K562 (cell line): ENCODE data around the gene SLC34A1. TPM values are rescaled to one million over a fixed set of nuclear protein-coding genes. Genes with fewer than 3 reads are reported as not detected.

Experiments used
- ATAC-seq: fragments of 200-7000 bp; cut with Tn5 transposase; 3 replicates; pipeline ENCODE4 v1.9.1; 2020; ENCODE audit warnings: moderate library complexity
- BruUV-seq: library from RNA; stranded (reverse); fragments of 400-500 nt; replicated peaks from 2 replicates; lab custom pipeline; 2021; lab: Mats Ljungman, UMichigan
- CTCF ChIA-PET: fragments of 300-600 bp; formaldehyde crosslinking; extraction: SDS; loops from one replicate; lab custom pipeline; 2021; ENCODE audit warnings: low intra/inter-chr PET ratio; lab: Yijun Ruan, JAX
- POLR2A ChIA-PET: fragments of 300-600, 350-650 bp; sonication (Branson Sonifier 250); formaldehyde crosslinking; extraction: SDS; loops from one replicate; lab custom pipeline; 2021; ENCODE audit warnings: antibody characterized with exemption, inconsistent platforms; lab: Yijun Ruan, JAX
- DNase-seq, 4 experiments: peaks; one replicate each; pipeline versions ENCODE4 v3.0.0 to v3.0.0-alpha.2; 2011 to 2018; ENCODE audit warnings: low spot score in 3 of 4, mixed read lengths in 3 of 4; ENCODE audit errors: extremely low read depth in 1 of 4
- FAIRE-seq: peaks from 2 replicates; lab custom pipeline; 2011; peaks lifted over from hg19 to GRCh38; lab: Jason Lieb, UNC
- H2AFZ ChIP-seq: 2 replicates; pipeline ENCODE4 v1.6.0; 2011; ENCODE audit warnings: low read depth, low read length, control low read depth, inconsistent platforms
- H3K27ac ChIP-seq: fragments of 200-600 bp; 3 replicates; pipeline ENCODE4 v1.8.0; 2011; ENCODE audit warnings: low read depth, mild to moderate bottlenecking, control low read depth, inconsistent platforms, low read length, moderate library complexity, mixed read lengths; ENCODE audit errors: extremely low read depth
- H3K27me3 ChIP-seq, 2 experiments: fragments of 300-600 bp in 1 of 2; 2 replicates in 1 of 2; 3 replicates in 1 of 2; pipeline versions ENCODE4 v1.6.0 to v1.8.0; 2011; ENCODE audit warnings: inconsistent platforms in 2 of 2, low read length in 2 of 2, mild to moderate bottlenecking in 1 of 2, mixed read lengths in 1 of 2, moderate library complexity in 1 of 2; ENCODE audit not compliant: control insufficient read depth in 2 of 2, insufficient read depth in 2 of 2
- H3K36me3 ChIP-seq: fragments of 300-600 bp; 3 replicates; pipeline ENCODE4 v1.8.0; 2011; ENCODE audit warnings: mild to moderate bottlenecking, low read length, inconsistent platforms; ENCODE audit not compliant: control insufficient read depth, insufficient read depth
- H3K4me1 ChIP-seq, 2 experiments: fragments of 200-600 bp in 1 of 2; replicated peaks in 1 of 2; 2 replicates in 1 of 2; 3 replicates in 1 of 2; pipeline versions ENCODE4 v1.5.1 to v1.8.0; 2011; ENCODE audit warnings: inconsistent platforms in 2 of 2, low read length in 2 of 2, mild to moderate bottlenecking in 1 of 2, mixed read lengths in 1 of 2, moderate library complexity in 1 of 2; ENCODE audit not compliant: control insufficient read depth in 2 of 2, insufficient read depth in 2 of 2
- H3K4me2 ChIP-seq: 2 replicates; pipeline ENCODE4 v1.6.1; 2011; ENCODE audit warnings: low read length, control low read depth, inconsistent platforms, mixed read lengths; ENCODE audit not compliant: insufficient read depth
- H3K4me3 ChIP-seq: fragments of 200-600 bp; sonication (generic), shearing (Covaris generic); 2 replicates; pipeline ENCODE4 v1.5.1; 2016; ENCODE audit warnings: control low read depth, inconsistent platforms
- H3K79me2 ChIP-seq: fragments of 200-600 bp; 3 replicates; pipeline ENCODE4 v1.8.0; 2011; ENCODE audit warnings: low read length, inconsistent platforms; ENCODE audit not compliant: control insufficient read depth, insufficient read depth
- H3K9ac ChIP-seq, 2 experiments: 2 replicates each; pipeline versions ENCODE4 v1.6.0 to v1.6.1; 2011; ENCODE audit warnings: low read depth in 2 of 2, low read length in 2 of 2, control low read depth in 1 of 2, inconsistent platforms in 1 of 2, mild to moderate bottlenecking in 1 of 2, mixed read lengths in 1 of 2; ENCODE audit not compliant: insufficient read depth in 1 of 2
- H3K9me1 ChIP-seq: one replicate; pipeline ENCODE4 v1.6.0; 2011; ENCODE audit warnings: inconsistent platforms, mild to moderate bottlenecking, low read length, moderate library complexity; ENCODE audit not compliant: control insufficient read depth, insufficient read depth
- H3K9me3 ChIP-seq: replicated peaks from 2 replicates; pipeline ENCODE4 v1.5.1; 2011; ENCODE audit warnings: low read depth, low read length, inconsistent platforms; ENCODE audit not compliant: control insufficient read depth, insufficient read depth
- H4K20me1 ChIP-seq: replicated peaks from 2 replicates; pipeline ENCODE4 v1.6.1; 2011; ENCODE audit warnings: low read length, inconsistent platforms, mixed read lengths; ENCODE audit not compliant: control insufficient read depth, insufficient read depth
- CCNT2 ChIP-seq: IDR thresholded peaks from 2 replicates; pipeline ENCODE4 v1.6.1; 2011; ENCODE audit warnings: borderline replicate concordance, low read depth, mild to moderate bottlenecking, moderate library complexity, mixed read lengths, low read length; ENCODE audit not compliant: insufficient read length; ENCODE audit errors: extremely low read depth
- PATZ1 ChIP-seq: fragments of 250-450 bp; sonication (Bioruptor Pico); IDR thresholded peaks from 2 replicates; pipeline ENCODE4 v1.5.0; 2020; ENCODE audit warnings: mild to moderate bottlenecking, borderline replicate concordance
- TAF7 ChIP-seq: fragments of 450-650 bp; IDR thresholded peaks from 2 replicates; pipeline ENCODE4 v1.6.1; 2016; ENCODE audit warnings: missing genetic modification characterization, missing compliant biosample characterization
- TOE1 ChIP-seq, 2 experiments: fragments of 450-650 bp in 1 of 2; sonication (generic) in 1 of 2; formaldehyde crosslinking in 1 of 2; IDR thresholded peaks; 2 replicates each; pipeline versions ENCODE4 v1.7.1 to v1.8.0; 2016 to 2022; ENCODE audit warnings: borderline replicate concordance in 2 of 2, mild to moderate bottlenecking in 2 of 2, antibody characterized with exemption in 1 of 2, inconsistent platforms in 1 of 2, low read depth in 1 of 2, missing genetic modification reagents in 1 of 2, moderate library complexity in 1 of 2
- ZBTB5 ChIP-seq: fragments of 450-650 bp; IDR thresholded peaks from 2 replicates; pipeline ENCODE4 v1.6.1; 2017; ENCODE audit warnings: antibody characterized with exemption
- WGBS: fragments of 100-300 bp; shearing (Covaris generic); methylation state at CpG from one replicate; pipeline ENCODE4 v1.1.6; 2016; ENCODE audit warnings: low coverage, mixed read lengths; ENCODE audit not compliant: insufficient coverage; ENCODE audit errors: missing lambda C conversion rate; 5-methylcytosine and 5-hydroxymethylcytosine counted together
- in situ Hi-C: fragments of 300-500 bp; cut with MboI; formaldehyde crosslinking; loops from 4 replicates; pipeline ENCODE4 v1.15.0; 2018; ENCODE audit warnings: inconsistent platforms, mixed read lengths
- intact Hi-C: fragments of 100-400 bp; cut with micrococcal nuclease; formaldehyde crosslinking; loops from 2 replicates; pipeline ENCODE4 v1.14.2; 2022
- polyA plus RNA-seq, 8 experiments: library from polyadenylated mRNA; depleted of rRNA in 4 of 8; stranded (reverse) in 5 of 8; unstranded in 3 of 8; fragments of >200 nt; fragmentation: Nextera tagmentation in 2 of 8; fragmentation: Illumina TruSeq in 1 of 8; extraction: Ambion mirVana in 2 of 8; extraction: Trizol in 1 of 8; gene quantifications; 2 replicates each; pipeline versions ENCODE4 v1.2.1 to v1.2.3, GENCODE V29; 2011 to 2014; ENCODE audit warnings: inconsistent platforms in 1 of 8, missing spikeins in 1 of 8
- total RNA-seq, 7 experiments: library from RNA; depleted of rRNA in 6 of 7; stranded (reverse); fragments of >200 nt in 6 of 7; fragmentation: Illumina TruSeq in 2 of 7; extraction: Trizol in 2 of 7; gene quantifications; 2 replicates each; pipeline versions ENCODE4 v1.2.1 to v1.2.3, GENCODE V29; 2011 to 2021; ENCODE audit warnings: low replicate concordance in 1 of 7

SLC34A1 gene
- total and polyA plus RNA-seq, 9 of the 15 experiments (the other 6 are each of a cell fraction or from before 2014, with no cell fraction given), result not detected

GRCh38 chr5:177344891-177345290 is 39.3 kb upstream of the SLC34A1 start:
- Histone ChIP-seq H3K27ac (no peak overlapping the region), H3K9me1 (no peaks in the 10 kb centered on the region), H3K79me2 (peaks cover 75% of the 10 kb centered on the region), H3K4me3 (no peak overlapping the region), H3K9ac (no peak overlapping the region), H3K4me1 (peaks cover 9 to 10% of the 10 kb centered on the region in 2 experiments; a peak in 4 of 5 replicates), H4K20me1 (no peaks in the 10 kb centered on the region), H3K27me3 (no peaks in the 10 kb centered on the region), H3K36me3 (peaks cover 68% of the 10 kb centered on the region), H3K4me2 (no peak overlapping the region), H2AFZ (no peak overlapping the region), H3K9me3 (no peaks in the 10 kb centered on the region)
- FAIRE-seq (no peak), DNase-seq (no peak), ATAC-seq (no peak)
- in situ Hi-C loops (no loop called here), intact Hi-C loops (no loop called here)
- WGBS, result 83% methylated on average over 4 of the region's 6 CpGs
- BruUV-seq, result no TSS peak
- ChIA-PET CTCF (no interaction called here), POLR2A (interaction anchor here (0.6 to 1.1 kb wide), 2 partner anchors 12 to 151 kb away, joined by 3 to 5 read pairs; no protein-coding TSS in a partner anchor)
- TF ChIP-seq ZBTB5 (no peak), CCNT2 (no peak), TOE1 (IDR thresholded peaks at IDR 0.05; ENCODE audit: borderline replicate concordance) (no peak), TOE1 (CRISPR knock-in tag; IDR thresholded peaks at IDR 0.05; ENCODE audit: borderline replicate concordance, low read depth) (no peak), TAF7 (tag) (no peak), PATZ1 (CRISPR knock-in tag) (no peak)
